Activated gamma-delta T cell treated with Interleukin-2 at 50 U/mL for 16 hours (primary cell): ENCODE data around the gene NADSYN1.
"Not testable (repeated sequence)": the region's sequence is repeated elsewhere in the genome, so short reads cannot be mapped to it uniquely, and the experiment has no call there.

Source experiments
- DNase-seq: peaks from one replicate; pipeline ENCODE4 v3.0.0-alpha.2; 2020

NADSYN1 gene

GRCh38 chr11:71495286-71496230 lies 42.6 kb downstream of the NADSYN1 start:
- DNase-seq: no peak

DNA sequence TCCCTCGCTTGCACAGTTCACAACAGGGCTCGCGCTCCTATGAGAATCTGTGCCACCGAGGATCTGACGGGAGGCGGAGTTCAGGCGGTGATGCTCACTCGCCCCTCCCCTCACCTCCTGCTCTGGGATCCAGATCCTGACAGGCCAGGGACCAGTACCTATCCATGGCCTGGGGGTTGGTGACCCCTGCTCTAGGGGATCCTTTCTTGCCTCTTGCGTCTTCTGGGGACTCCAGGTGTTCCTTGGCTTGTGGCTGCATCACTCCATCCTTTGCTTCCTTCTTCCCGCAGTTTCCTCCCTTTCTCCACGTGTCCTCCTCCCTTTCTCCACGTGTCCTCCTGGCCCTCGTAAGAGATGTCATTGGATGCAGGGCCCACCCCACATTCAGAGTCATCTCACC lies 43.4 kb downstream of the NADSYN1 start:
- no peak for DNase-seq

DNA sequence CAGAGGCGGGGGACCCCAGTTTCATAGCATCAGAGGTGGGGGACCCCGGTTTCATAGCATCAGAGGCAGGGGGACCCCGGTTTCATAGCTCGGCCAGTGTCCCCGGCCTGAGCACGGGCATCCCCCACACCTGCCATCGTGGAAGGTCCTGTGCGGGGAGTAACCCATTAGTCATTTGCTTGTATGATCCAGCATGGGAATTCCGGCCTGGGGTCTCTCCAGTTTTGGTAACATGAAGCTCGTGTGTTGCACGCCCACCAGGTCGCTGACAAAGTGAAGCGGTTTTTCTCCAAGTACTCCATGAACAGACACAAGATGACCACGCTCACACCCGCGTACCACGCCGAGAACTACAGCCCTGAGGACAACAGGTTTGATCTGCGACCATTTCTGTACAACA lies 45.1 kb downstream of the NADSYN1 start:
- DNase-seq: no peak

DNA sequence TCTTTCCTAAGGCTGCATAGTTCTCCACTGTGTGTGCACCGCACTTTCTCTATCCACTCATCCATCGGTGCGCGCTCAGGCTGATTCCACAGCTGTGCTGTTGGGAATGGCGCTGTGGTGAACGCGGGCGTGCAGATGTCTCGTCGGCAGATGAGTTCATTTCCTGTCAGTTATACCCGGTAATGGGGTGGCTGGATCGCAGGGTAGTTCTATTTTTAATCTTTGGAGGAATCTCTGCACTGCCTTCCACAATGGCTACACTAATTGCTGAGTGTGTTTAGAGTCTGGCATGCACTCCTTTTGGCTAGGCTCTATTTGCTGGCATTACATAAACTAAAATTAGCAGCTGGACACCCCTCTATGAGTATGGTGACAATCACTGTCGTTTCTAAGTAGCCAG lies 46.1 kb downstream of the NADSYN1 start:
- DNase-seq: no peak

- no peak for DNase-seq
Observed at GRCh38 chr11:71499546-71499945, 46.5 kb downstream of the NADSYN1 start.

DNA sequence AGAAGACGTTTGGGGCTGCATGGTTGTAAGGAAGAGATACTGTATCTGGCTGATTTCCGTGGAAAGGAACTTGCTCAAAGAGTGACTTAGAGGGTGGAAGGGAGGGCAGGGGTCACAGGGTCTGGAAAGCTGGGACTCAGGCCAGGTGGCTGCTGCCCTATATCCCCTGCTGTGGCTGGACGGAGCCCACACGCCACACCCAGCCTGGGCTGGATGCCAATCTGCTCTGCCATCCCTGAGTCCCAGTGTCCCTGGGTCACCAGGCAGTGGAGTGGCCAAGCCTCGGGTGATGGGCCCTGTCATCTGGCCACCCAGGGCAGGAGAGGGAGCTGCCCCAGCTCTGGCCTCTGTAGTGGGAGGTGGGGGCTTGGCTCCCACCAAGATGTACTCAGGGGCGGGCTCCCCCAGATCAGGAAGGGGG lies 47.6 kb downstream of the NADSYN1 start:
- no peak for DNase-seq

- no peak for DNase-seq
Observed at GRCh38 chr11:71501071-71501985, 48.3 kb downstream of the NADSYN1 start.

- no peak for DNase-seq
Observed at GRCh38 chr11:71502026-71502425, 49.0 kb downstream of the NADSYN1 start.

- DNase-seq: no peak
Observed at GRCh38 chr11:71502871-71503435, 50.0 kb downstream of the NADSYN1 start.

DNA sequence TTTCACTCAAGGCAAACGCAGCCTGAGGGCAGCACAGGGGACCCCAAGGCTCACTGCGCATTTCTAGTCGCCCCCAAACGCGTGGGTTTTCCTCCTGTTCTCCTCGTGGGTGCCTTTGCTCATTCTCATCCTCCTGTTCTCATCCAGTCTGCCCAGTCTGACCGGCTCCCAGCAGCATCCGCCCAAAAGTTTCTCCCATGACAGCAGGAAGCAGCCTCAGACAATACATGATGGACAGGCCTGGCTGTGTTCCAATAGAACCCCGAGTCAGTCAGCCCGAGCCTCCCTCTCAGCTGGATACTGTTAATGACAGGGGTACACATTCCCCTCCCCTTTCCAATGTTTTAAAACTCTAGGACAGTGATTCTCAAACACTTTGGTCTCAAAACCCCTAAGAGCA lies 51.5 kb downstream of the NADSYN1 start:
- DNase-seq: no peak

DNA sequence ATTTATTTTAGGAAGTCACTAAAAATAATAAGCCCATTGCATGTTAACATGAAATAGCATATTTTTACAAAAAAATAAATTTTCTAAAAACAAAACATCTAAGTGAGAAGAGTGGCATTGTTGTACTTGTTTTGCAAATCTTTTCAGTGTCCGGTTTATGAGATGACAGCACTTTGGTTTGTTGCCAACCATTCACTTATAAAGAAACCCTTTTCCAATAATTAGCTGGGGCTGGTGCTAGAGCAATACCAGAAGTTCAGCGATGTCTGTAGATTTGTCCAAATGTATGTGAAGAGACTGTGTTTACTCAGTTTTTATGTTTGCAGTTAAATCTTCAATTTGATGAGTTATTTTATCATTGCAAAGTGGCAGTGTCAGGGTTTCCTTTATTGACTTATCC lies 52.0 kb downstream of the NADSYN1 start:
- no peak for DNase-seq

GRCh38 chr11:71505781-71506180 lies 52.8 kb downstream of the NADSYN1 start:
- DNase-seq: no peak

DNA sequence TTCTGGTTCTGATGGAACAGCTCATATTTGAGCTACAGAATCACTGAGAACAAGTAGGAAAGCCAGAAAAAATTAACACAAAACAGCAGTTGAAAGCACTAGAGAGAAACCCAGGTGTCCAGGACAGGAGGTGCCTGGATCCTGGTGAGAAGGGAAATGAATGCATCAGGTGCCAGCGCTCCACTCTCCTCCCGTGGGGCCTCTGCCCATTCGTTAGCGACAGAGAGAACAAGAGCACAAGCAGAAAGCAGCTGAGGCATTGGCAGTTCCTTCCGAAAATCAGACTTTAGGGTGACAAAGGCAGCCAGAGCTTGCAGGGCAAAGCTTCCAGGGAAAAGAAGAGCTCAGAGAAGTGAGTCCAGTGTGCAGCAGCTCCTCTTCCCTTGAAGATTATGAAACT lies 54.1 kb downstream of the NADSYN1 start:
- DNase-seq: no peak

DNA sequence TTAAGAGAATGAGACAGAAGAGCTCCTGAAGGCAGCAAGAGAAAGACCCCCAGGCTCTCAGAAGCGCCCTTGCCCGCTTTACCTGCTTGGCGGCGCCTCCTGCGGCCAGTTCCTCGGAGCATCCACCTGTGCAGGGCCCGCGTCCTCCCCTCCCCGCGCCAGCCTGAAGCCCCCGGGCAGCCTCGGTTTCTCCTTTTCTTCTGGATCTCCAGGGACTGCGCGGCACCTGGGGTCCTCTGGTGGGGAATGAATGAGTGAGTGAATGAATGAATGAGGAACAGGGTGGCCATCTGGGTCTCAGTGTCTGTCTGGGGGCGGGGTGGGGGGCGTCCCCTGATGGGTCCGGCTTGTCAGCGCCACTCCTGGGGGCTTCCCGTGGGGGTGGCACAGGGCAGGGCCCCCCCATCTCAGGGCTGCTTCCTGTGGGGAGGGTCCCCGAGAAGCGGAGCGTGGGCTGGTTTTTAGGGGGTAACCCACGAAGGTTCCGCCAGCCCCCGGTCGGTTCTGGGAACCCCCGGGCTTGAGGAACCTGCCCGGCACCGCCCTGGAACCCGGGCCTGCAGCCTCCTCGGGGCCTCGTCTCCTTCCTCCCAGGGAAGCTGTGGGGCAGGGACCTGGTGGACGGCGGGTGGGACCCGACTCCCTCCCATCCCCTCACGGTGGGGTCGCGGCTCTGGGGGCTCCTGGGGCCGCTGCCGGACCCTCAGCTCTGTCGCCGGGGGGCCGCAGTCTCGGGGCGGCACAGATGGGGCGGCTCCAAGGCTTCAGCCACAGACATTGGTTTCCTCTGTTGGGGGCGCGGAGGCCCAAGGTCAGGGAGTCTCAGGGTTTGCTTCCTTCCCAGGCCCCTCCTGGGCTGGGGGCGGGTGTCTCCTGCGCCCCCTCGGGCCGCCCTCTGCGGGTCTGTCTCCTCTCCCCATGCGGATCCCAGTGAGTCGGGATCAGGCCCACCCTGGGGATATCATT lies 65.8 kb downstream of the NADSYN1 start:
- DNase-seq: no peak

DNA sequence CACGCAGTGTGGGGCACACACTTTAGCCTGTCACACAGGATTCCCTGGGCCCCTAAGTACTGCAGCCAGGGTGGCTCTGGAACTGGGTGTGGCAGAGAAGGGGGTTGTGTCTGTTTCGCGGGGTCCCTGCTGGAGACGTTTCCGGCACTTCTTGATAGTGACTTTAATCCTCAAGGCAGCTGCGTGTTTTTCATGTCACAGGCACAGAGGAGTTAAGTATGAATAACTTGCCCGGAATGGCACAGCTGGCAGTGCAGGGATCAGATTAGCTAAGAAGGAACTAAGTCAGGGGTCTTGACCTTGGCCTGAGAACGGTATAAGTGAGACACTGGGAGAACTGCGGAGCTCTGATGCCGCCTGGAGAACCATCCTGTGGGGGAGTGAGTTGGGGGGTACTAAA lies 66.5 kb downstream of the NADSYN1 start:
- no peak for DNase-seq

- no peak for DNase-seq
Observed at GRCh38 chr11:71525188-71525937, 72.4 kb downstream of the NADSYN1 start.

DNA sequence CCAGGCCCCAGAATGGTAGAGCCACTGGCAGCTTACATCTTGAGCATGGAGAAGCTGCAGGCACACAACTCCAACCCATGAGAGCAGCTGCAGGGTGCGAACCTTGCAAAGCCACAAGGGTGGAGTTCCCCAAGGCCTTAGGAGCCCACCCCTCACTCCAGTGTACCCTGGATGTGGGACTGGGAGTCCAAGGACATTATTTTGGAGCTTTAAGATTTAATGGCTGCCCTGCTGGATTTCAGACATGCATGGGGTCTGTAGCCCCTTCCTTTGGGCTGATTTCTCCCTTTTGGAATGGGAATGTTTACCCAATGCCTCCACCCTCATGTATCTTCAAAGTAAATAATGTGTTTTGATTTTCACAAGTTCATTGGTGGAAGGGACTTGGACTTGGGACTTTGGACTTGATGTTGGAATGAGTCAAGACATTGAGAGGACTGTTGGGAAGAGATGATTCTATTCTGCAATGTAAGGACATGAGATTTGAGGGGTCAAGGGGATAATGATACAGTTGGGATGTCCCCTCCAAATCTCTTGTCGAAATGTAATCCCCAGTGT lies 73.0 kb downstream of the NADSYN1 start:
- no peak for DNase-seq

- DNase-seq: not testable (repeated sequence)
Observed at GRCh38 chr11:71526796-71527575, 74.0 kb downstream of the NADSYN1 start, which contains the start of gene KRTAP5-7. KRTAP5-7 (plus strand) TSS chr11:71527267; CDS start chr11:71527301, 34 bp downstream.

DNA sequence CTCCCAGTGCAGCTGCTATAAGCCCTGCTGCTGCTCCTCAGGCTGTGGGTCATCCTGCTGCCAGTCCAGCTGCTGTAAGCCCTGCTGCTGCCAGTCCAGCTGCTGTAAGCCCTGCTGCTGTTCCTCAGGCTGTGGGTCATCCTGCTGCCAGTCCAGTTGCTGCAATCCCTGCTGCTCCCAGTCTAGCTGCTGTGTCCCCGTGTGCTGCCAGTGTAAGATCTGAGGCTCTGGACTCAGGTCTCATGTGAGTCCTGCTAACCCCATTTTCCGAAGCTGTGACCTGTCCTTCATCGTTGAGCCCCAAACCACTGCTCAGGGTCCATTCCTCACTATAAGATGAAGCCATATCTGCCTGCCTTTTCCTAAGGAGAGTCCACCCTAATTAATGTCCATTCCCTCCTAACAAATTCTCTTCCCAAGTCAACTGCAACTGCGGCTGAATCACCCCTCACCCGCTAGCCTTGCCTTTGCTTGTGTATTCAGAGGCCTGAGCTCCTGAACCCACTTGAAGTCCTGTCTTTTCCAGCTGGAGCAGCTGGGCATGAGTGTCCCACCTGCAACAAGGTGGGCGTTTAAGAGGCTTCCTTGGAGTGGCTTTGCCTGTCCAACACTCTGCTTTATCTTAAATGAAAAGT lies 74.7 kb downstream of the NADSYN1 start:
- no peak for DNase-seq

DNA sequence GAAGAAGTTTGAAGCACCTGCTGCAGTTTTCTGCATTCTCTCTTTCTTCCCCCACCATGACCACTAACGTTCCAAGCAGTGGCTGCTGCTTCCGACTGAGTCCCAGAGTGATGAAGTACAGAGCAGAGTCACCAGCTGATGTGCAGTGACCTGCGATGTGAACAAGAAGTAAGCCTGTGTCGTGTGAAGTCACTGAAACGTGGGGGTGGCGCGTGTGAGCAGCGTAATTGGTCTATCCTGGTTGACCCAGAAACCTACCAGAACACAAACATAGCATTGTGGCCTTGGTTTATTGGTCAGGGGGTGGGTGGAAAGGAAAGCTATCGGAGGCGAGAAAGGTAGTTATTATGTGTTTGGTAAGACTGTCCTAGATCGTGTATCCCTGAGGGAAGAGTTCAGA lies 77.6 kb downstream of the NADSYN1 start:
- DNase-seq: no peak
